Measurements from ENCODE around the gene FOXN3. TPM values are rescaled to one million over a fixed set of nuclear protein-coding genes. Genes with fewer than 3 reads are reported as not detected.

Gene FOXN3
- total and polyA plus RNA-seq, 2 experiments from 2014 or later, result 98.9 to 167 TPM

DNA sequence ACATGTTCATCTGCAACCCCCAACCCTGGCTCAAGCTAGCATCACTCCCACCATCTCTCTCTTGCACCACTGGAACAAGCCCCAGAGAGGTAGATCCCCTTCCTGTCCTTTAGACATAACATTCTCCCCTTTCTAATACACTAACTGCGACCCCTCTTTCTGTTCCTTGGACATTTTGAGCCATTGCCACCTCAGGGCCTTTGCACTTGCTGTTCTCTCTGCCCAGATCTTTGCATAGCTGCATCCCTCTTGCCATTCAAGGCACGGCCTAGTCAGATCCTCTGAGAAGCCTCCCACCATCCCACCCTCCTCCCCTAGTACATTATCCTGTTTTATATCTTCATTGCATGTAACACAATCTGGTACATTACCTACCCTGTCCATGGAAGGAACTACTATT, 16.5 kb downstream of the FOXN3 start (continued):
- TF ChIP-seq, protein P1, sequence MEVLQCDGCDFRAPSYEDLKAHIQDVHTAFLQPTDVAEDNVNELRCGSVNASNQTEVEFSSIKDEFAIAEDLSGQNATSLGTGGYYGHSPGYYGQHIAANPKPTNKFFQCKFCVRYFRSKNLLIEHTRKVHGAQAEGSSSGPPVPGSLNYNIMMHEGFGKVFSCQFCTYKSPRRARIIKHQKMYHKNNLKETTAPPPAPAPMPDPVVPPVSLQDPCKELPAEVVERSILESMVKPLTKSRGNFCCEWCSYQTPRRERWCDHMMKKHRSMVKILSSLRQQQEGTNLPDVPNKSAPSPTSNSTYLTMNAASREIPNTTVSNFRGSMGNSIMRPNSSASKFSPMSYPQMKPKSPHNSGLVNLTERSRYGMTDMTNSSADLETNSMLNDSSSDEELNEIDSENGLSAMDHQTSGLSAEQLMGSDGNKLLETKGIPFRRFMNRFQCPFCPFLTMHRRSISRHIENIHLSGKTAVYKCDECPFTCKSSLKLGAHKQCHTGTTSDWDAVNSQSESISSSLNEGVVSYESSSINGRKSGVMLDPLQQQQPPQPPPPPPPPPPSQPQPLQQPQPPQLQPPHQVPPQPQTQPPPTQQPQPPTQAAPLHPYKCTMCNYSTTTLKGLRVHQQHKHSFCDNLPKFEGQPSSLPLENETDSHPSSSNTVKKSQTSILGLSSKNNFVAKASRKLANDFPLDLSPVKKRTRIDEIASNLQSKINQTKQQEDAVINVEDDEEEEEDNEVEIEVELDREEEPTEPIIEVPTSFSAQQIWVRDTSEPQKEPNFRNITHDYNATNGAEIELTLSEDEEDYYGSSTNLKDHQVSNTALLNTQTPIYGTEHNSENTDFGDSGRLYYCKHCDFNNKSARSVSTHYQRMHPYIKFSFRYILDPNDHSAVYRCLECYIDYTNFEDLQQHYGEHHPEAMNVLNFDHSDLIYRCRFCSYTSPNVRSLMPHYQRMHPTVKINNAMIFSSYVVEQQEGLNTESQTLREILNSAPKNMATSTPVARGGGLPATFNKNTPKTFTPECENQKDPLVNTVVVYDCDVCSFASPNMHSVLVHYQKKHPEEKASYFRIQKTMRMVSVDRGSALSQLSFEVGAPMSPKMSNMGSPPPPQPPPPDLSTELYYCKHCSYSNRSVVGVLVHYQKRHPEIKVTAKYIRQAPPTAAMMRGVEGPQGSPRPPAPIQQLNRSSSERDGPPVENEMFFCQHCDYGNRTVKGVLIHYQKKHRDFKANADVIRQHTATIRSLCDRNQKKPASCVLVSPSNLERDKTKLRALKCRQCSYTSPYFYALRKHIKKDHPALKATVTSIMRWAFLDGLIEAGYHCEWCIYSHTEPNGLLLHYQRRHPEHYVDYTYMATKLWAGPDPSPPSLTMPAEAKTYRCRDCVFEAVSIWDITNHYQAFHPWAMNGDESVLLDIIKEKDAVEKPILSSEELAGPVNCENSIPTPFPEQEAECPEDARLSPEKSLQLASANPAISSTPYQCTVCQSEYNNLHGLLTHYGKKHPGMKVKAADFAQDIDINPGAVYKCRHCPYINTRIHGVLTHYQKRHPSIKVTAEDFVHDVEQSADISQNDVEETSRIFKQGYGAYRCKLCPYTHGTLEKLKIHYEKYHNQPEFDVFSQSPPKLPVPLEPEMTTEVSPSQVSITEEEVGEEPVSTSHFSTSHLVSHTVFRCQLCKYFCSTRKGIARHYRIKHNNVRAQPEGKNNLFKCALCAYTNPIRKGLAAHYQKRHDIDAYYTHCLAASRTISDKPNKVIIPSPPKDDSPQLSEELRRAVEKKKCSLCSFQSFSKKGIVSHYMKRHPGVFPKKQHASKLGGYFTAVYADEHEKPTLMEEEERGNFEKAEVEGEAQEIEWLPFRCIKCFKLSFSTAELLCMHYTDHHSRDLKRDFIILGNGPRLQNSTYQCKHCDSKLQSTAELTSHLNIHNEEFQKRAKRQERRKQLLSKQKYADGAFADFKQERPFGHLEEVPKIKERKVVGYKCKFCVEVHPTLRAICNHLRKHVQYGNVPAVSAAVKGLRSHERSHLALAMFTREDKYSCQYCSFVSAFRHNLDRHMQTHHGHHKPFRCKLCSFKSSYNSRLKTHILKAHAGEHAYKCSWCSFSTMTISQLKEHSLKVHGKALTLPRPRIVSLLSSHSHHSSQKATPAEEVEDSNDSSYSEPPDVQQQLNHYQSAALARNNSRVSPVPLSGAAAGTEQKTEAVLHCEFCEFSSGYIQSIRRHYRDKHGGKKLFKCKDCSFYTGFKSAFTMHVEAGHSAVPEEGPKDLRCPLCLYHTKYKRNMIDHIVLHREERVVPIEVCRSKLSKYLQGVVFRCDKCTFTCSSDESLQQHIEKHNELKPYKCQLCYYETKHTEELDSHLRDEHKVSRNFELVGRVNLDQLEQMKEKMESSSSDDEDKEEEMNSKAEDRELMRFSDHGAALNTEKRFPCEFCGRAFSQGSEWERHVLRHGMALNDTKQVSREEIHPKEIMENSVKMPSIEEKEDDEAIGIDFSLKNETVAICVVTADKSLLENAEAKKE (CRISPR knock-in tag; IDR thresholded peaks at IDR 0.05), result no peak
- TF ChIP-seq ZNF114 (CRISPR knock-in tag; IDR thresholded peaks at IDR 0.05), result no peak
- TF ChIP-seq CREB1 (CRISPR knock-in tag; IDR thresholded peaks at IDR 0.05; ENCODE audit: low read depth), result no peak

DNA sequence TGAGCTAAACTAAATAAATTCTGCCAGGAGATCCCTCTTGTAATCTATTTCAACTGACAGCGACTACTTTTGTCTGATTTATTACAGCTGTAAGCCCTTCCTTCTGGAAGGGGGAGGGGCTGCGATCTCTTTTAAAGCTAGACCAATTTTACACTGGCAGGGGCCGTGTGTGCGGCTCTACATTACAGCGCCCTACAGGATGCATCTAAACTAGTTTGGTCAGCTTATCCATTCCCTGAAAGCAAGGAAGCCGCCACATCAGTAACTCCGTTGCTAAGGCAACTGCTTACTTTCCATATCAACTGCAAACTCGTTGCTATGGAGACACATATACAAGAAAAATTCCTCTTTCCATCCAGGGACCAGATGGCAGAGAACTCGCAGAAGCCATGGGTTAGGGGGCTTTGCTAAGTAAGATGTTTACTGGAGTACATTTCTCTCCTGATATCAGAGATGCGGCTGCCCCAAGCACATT, 17.4 kb downstream of the FOXN3 start:
- Histone ChIP-seq H3K79me2 (replicated peaks; ENCODE audit: insufficient read depth) (peaks cover 100% of the 10 kb centered on the region), H3K9me2 (ENCODE audit: insufficient read depth) (no peaks in the 10 kb centered on the region), H3K4me2 (0 out of 2 replicates have a peak overlapping the region, but pooled peaks have one; percentile 7), H3K4me3 (no peak overlapping the region), H2AFZ (no peak overlapping the region), H3K36me3 (ENCODE audit: insufficient read depth) (0 out of 2 replicates have a peak, but pooled peaks cover 4% of the 10 kb centered on the region), H3K27ac (ENCODE audit: low read depth) (no peak overlapping the region), H3K27me3 (ENCODE audit: insufficient read depth) (no peaks in the 10 kb centered on the region), H3K4me1 (ENCODE audit: insufficient read depth) (peaks cover 64% of the 10 kb centered on the region), H3F3A (replicated peaks; ENCODE audit: low read depth) (no peaks in the 10 kb centered on the region; the same call in 1 of the 2 replicates), H4K20me1 (replicated peaks; ENCODE audit: insufficient read depth) (peaks cover 88% of the 10 kb centered on the region)
- Mint-ChIP-seq H3K4me1 (peaks cover 73% of the 10 kb centered on the region), H3K27me3 (ENCODE audit: insufficient read depth, low read depth, poor library complexity) (peaks cover 7% of the 10 kb centered on the region), H3K36me3 (ENCODE audit: low read depth) (peaks cover 50% of the 10 kb centered on the region), H3K4me3 (no peak overlapping the region), H3K9me3 (no peaks in the 10 kb centered on the region), H3K27ac (peak overlapping the region; percentile 78; the same call in 1 of the 2 replicates)
- peak; percentile 71 for ATAC-seq
- TF ChIP-seq JUNB (IDR thresholded peaks at IDR 0.05; ENCODE audit: unreplicated experiment) (no peak), POLR2AphosphoS5 (IDR thresholded peaks at IDR 0.05; ENCODE audit: low read depth) (no peak), CREB1 (CRISPR knock-in tag; IDR thresholded peaks at IDR 0.05; ENCODE audit: low read depth) (no peak), ZNF331 (CRISPR knock-in tag; IDR thresholded peaks at IDR 0.05; ENCODE audit: low read depth) (no peak), NANOG (IDR thresholded peaks at IDR 0.05; ENCODE audit: borderline replicate concordance) (no peak)
- TF ChIP-seq, protein P2, sequence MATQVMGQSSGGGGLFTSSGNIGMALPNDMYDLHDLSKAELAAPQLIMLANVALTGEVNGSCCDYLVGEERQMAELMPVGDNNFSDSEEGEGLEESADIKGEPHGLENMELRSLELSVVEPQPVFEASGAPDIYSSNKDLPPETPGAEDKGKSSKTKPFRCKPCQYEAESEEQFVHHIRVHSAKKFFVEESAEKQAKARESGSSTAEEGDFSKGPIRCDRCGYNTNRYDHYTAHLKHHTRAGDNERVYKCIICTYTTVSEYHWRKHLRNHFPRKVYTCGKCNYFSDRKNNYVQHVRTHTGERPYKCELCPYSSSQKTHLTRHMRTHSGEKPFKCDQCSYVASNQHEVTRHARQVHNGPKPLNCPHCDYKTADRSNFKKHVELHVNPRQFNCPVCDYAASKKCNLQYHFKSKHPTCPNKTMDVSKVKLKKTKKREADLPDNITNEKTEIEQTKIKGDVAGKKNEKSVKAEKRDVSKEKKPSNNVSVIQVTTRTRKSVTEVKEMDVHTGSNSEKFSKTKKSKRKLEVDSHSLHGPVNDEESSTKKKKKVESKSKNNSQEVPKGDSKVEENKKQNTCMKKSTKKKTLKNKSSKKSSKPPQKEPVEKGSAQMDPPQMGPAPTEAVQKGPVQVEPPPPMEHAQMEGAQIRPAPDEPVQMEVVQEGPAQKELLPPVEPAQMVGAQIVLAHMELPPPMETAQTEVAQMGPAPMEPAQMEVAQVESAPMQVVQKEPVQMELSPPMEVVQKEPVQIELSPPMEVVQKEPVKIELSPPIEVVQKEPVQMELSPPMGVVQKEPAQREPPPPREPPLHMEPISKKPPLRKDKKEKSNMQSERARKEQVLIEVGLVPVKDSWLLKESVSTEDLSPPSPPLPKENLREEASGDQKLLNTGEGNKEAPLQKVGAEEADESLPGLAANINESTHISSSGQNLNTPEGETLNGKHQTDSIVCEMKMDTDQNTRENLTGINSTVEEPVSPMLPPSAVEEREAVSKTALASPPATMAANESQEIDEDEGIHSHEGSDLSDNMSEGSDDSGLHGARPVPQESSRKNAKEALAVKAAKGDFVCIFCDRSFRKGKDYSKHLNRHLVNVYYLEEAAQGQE (IDR thresholded peaks at IDR 0.05; ENCODE audit: unreplicated experiment), result no peak
- TF ChIP-seq, protein P3, sequence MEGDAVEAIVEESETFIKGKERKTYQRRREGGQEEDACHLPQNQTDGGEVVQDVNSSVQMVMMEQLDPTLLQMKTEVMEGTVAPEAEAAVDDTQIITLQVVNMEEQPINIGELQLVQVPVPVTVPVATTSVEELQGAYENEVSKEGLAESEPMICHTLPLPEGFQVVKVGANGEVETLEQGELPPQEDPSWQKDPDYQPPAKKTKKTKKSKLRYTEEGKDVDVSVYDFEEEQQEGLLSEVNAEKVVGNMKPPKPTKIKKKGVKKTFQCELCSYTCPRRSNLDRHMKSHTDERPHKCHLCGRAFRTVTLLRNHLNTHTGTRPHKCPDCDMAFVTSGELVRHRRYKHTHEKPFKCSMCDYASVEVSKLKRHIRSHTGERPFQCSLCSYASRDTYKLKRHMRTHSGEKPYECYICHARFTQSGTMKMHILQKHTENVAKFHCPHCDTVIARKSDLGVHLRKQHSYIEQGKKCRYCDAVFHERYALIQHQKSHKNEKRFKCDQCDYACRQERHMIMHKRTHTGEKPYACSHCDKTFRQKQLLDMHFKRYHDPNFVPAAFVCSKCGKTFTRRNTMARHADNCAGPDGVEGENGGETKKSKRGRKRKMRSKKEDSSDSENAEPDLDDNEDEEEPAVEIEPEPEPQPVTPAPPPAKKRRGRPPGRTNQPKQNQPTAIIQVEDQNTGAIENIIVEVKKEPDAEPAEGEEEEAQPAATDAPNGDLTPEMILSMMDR (conservative IDR thresholded peaks at IDR 0.05; ENCODE audit: low read depth in 2 of 2), result no peak
- DNase-seq (ENCODE audit: low spot score), result peak; percentile 97

Measured in GM23338 (cell line).